ENCODE data around the gene NSFL1C.

The NSFL1C gene

GRCh38 chr20:1469306-1469905 lies 2.8 kb upstream of the NSFL1C start:
- Histone ChIP-seq H3K79me2 (ENCODE audit: insufficient read depth, low read length) (peaks cover 21% of the 10 kb centered on the region), H3K27me3 (ENCODE audit: insufficient read depth, low read length, poor library complexity) (no peaks in the 10 kb centered on the region), H3K4me3 (ENCODE audit: low read depth in 1 of 2, low read length in 2 of 2) (no peak overlapping the region), H3K4me1 (ENCODE audit: insufficient read depth, low read length) (peaks cover 22% of the 10 kb centered on the region), H2AFZ (ENCODE audit: low read depth, low read length) (no peak overlapping the region), H3K36me3 (ENCODE audit: insufficient read depth, low read length) (peaks cover 10% of the 10 kb centered on the region), H3K4me2 (ENCODE audit: insufficient read depth, low read length) (no peak overlapping the region), H3K9ac (ENCODE audit: low read depth, low read length) (no peak overlapping the region), H3K9me3 (ENCODE audit: insufficient read depth, low read length, severe bottlenecking) (no peaks in the 10 kb centered on the region), H4K20me1 (ENCODE audit: insufficient read depth, low read length) (peaks cover 20% of the 10 kb centered on the region), H3K27ac (ENCODE audit: low read length) (no peak overlapping the region)
- DNase-seq = no peak
- no peak for TF ChIP-seq EZH2 (IDR thresholded peaks at IDR 0.05; ENCODE audit: borderline replicate concordance, low read depth, low read length, severe bottlenecking)
- TF ChIP-seq, protein P1, sequence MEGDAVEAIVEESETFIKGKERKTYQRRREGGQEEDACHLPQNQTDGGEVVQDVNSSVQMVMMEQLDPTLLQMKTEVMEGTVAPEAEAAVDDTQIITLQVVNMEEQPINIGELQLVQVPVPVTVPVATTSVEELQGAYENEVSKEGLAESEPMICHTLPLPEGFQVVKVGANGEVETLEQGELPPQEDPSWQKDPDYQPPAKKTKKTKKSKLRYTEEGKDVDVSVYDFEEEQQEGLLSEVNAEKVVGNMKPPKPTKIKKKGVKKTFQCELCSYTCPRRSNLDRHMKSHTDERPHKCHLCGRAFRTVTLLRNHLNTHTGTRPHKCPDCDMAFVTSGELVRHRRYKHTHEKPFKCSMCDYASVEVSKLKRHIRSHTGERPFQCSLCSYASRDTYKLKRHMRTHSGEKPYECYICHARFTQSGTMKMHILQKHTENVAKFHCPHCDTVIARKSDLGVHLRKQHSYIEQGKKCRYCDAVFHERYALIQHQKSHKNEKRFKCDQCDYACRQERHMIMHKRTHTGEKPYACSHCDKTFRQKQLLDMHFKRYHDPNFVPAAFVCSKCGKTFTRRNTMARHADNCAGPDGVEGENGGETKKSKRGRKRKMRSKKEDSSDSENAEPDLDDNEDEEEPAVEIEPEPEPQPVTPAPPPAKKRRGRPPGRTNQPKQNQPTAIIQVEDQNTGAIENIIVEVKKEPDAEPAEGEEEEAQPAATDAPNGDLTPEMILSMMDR (IDR thresholded peaks at IDR 0.05; ENCODE audit: borderline replicate concordance, extremely low read depth, low read length, poor library complexity, severe bottlenecking) = no peak
- no peak for ATAC-seq (ENCODE audit: insufficient read depth, low read depth)

DNA sequence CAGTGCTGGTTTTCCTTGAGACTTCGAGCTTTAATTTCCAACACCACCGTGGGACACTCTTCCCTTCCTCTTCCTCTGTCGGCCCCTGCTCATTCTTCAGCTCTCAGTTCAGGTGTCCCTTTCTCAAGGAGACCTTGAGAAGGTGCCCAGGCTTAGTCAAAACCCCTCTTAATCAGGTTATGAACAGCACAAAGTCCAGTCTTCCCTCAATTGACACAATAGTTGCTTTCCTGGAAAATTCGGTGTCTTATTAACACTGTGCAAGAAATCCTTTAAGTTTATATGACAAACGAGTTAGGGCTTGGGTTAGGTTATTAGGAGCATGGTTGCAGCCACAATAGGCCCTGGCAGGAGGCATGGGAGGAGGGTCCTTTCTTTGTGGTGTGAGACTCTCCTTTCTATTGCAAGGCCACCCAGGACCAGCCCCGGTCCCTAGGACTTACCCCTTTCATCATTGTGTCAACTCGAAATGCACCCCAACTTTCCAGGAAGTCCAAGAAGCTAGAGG lies 1.5 kb upstream of the NSFL1C start:
- no peak for TF ChIP-seq EZH2 (IDR thresholded peaks at IDR 0.05; ENCODE audit: borderline replicate concordance, low read depth, low read length, severe bottlenecking)
- TF ChIP-seq, protein P1 (IDR thresholded peaks at IDR 0.05; ENCODE audit: borderline replicate concordance, extremely low read depth, low read length, poor library complexity, severe bottlenecking) = no peak
- peak overlapping the region; percentile 55; the same call in 1 of the 2 replicates for H2AFZ ChIP-seq (ENCODE audit: low read depth, low read length)
- H4K20me1 ChIP-seq (ENCODE audit: insufficient read depth, low read length) = peaks cover 31% of the 10 kb centered on the region
- H3K4me2 ChIP-seq (ENCODE audit: insufficient read depth, low read length) = no peak overlapping the region
- DNase-seq (no peak), ATAC-seq (ENCODE audit: insufficient read depth, low read depth) (no peak)
- no peak overlapping the region for H3K9ac ChIP-seq (ENCODE audit: low read depth, low read length)
- H3K27me3 ChIP-seq (ENCODE audit: insufficient read depth, low read length, poor library complexity) = no peaks in the 10 kb centered on the region
- H3K9me3 ChIP-seq (ENCODE audit: insufficient read depth, low read length, severe bottlenecking) = no peaks in the 10 kb centered on the region
- no peak overlapping the region for H3K27ac ChIP-seq (ENCODE audit: low read length)
- H3K36me3 ChIP-seq (ENCODE audit: insufficient read depth, low read length) = peaks cover 23% of the 10 kb centered on the region
- no peak overlapping the region for H3K4me3 ChIP-seq (ENCODE audit: low read depth in 1 of 2, low read length in 2 of 2)
- H3K4me1 ChIP-seq (ENCODE audit: insufficient read depth, low read length) = peaks cover 32% of the 10 kb centered on the region
- peaks cover 33% of the 10 kb centered on the region for H3K79me2 ChIP-seq (ENCODE audit: insufficient read depth, low read length)

DNA sequence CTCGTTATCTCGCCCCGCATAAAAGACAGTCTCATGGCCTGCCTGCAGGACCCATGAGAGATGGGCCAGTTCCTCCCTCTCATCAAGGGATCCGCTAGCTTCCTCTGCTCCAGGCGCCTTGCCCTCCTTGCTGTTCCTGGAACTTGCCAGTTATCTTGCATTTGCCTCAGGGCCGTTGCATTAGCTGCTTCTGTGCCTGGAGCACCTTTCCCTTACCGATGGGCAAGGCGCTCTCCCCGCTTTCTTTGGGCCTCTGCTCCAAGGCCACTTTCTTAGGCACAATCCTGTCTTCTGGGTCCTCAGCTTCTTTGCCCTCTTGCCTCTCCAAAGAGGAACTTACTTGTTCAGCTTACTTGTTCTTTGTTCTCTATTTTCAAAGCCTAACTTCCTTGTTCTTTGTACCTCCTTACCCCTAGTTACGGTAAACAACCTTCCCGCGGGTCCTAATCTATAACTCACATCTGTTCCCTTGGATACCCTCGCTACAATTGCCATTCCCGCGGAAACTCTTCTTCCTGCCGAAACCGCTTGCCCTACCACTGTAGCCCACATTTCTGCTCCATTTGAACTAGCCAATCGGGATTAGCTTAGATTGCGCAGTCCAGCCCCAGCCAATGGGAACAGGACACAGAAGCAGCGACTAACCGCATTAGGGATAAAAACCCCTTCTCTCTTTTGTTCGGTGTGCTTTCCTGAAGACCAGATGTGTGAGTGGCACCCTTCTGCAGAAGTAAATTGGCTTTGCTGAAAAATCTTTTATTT lies 887 bp upstream of the NSFL1C start:
- Histone ChIP-seq H3K79me2 (ENCODE audit: insufficient read depth, low read length) (peaks cover 38% of the 10 kb centered on the region), H4K20me1 (ENCODE audit: insufficient read depth, low read length) (peaks cover 35% of the 10 kb centered on the region), H3K9ac (ENCODE audit: low read depth, low read length) (no peak overlapping the region), H2AFZ (ENCODE audit: low read depth, low read length) (peak overlapping the region; percentile 55), H3K27ac (ENCODE audit: low read length) (no peak overlapping the region), H3K4me1 (ENCODE audit: insufficient read depth, low read length) (peaks cover 32% of the 10 kb centered on the region), H3K36me3 (ENCODE audit: insufficient read depth, low read length) (peaks cover 27% of the 10 kb centered on the region), H3K9me3 (ENCODE audit: insufficient read depth, low read length, severe bottlenecking) (no peaks in the 10 kb centered on the region), H3K27me3 (ENCODE audit: insufficient read depth, low read length, poor library complexity) (no peaks in the 10 kb centered on the region), H3K4me2 (ENCODE audit: insufficient read depth, low read length) (peak overlapping the region; percentile 73), H3K4me3 (ENCODE audit: low read depth in 1 of 2, low read length in 2 of 2) (peak overlapping the region in 1 of 2 experiments; percentile 92; a peak in 2 of 4 replicates)
- ATAC-seq (ENCODE audit: insufficient read depth, low read depth) = no peak
- TF ChIP-seq, protein P1 (IDR thresholded peaks at IDR 0.05; ENCODE audit: borderline replicate concordance, extremely low read depth, low read length, poor library complexity, severe bottlenecking) = no peak
- TF ChIP-seq EZH2 (IDR thresholded peaks at IDR 0.05; ENCODE audit: borderline replicate concordance, low read depth, low read length, severe bottlenecking) = no peak
- DNase-seq = no peak
